CD4-positive, CD25-positive, alpha-beta regulatory T cell (primary cell): Measurements from ENCODE around the gene SIK1. TPM values are rescaled to one million over a fixed set of nuclear protein-coding genes. Genes with fewer than 3 reads are reported as not detected.
A peak's percentile ranks its signal among the peaks of the same experiment; 100 is the strongest.
"Not testable (repeated sequence)": the region's sequence is repeated elsewhere in the genome, so short reads cannot be mapped to it uniquely, and the experiment has no call there.

Experiments used
- ATAC-seq, 2 donors: fragments of 150-1000 bp; cut with Tn5 transposase; one replicate each; pipeline ENCODE4 v1.10.0; 2021; ENCODE audit warnings: low read depth in 2 of 2, moderate number of reproducible peaks in 2 of 2, moderate library complexity in 1 of 2
- DNase-seq, 3 donors: peaks; one replicate each; pipeline versions ENCODE4 v3.0.0 to v3.0.0-alpha.2; 2012 to 2022; ENCODE audit warnings: mixed read lengths in 1 of 3
- H3K27ac ChIP-seq: one replicate; pipeline ENCODE4 v1.7.0; 2013; ENCODE audit warnings: mild to moderate bottlenecking, low read length; ENCODE audit not compliant: insufficient read depth, poor library complexity, severe bottlenecking
- H3K27me3 ChIP-seq: one replicate; pipeline ENCODE4 v1.7.0; 2013; ENCODE audit warnings: low read length; ENCODE audit not compliant: control insufficient read depth, insufficient read depth
- H3K36me3 ChIP-seq: one replicate; pipeline ENCODE4 v1.7.0; 2013; ENCODE audit warnings: mild to moderate bottlenecking, low read length, moderate library complexity; ENCODE audit not compliant: control insufficient read depth, insufficient read depth
- H3K4me1 ChIP-seq: 2 replicates; pipeline ENCODE4 v1.7.0; 2013; ENCODE audit warnings: mild to moderate bottlenecking, low read length; ENCODE audit not compliant: insufficient read depth, control insufficient read depth, poor library complexity, severe bottlenecking
- H3K4me3 ChIP-seq: one replicate; pipeline ENCODE4 v1.7.0; 2013; ENCODE audit warnings: low read depth, mild to moderate bottlenecking, low read length, moderate library complexity
- H3K9me3 ChIP-seq, 2 experiments: 1 replicate in 1 of 2; 2 replicates in 1 of 2; pipeline ENCODE4 v1.7.0; 2013; ENCODE audit warnings: low read length in 2 of 2, mild to moderate bottlenecking in 1 of 2, moderate library complexity in 1 of 2; ENCODE audit not compliant: control insufficient read depth in 2 of 2
- H3K27ac Mint-ChIP-seq, 3 donors: one replicate each; pipeline ENCODE4 v1.8.0; 2020 to 2022; ENCODE audit warnings: mild to moderate bottlenecking in 3 of 3, mixed read lengths in 3 of 3, moderate library complexity in 2 of 3
- H3K27me3 Mint-ChIP-seq: one replicate; pipeline ENCODE4 v1.8.0; 2022; ENCODE audit warnings: mild to moderate bottlenecking, mixed read lengths
- H3K36me3 Mint-ChIP-seq: one replicate; pipeline ENCODE4 v1.8.0; 2020; ENCODE audit warnings: mixed read lengths
- H3K4me1 Mint-ChIP-seq, 4 donors: one replicate each; pipeline ENCODE4 v1.8.0; 2020 to 2022; ENCODE audit warnings: mixed read lengths in 4 of 4, mild to moderate bottlenecking in 1 of 4
- H3K4me3 Mint-ChIP-seq, 4 donors: one replicate each; pipeline ENCODE4 v1.8.0; 2020 to 2022; ENCODE audit warnings: mild to moderate bottlenecking in 4 of 4, mixed read lengths in 4 of 4, moderate library complexity in 3 of 4
- H3K9me3 Mint-ChIP-seq, 7 donors: one replicate each; pipeline ENCODE4 v1.8.0; 2020 to 2022; ENCODE audit warnings: mixed read lengths in 7 of 7, mild to moderate bottlenecking in 3 of 7, moderate library complexity in 2 of 7
- polyA plus RNA-seq, 4 donors: library from polyadenylated mRNA; unstranded; fragments of 300-500 nt; fragmentation: Illumina TruSeq; gene quantifications; one replicate each; pipeline ENCODE4 v1.2.3, GENCODE V29; 2021
- total RNA-seq: library from RNA; stranded (reverse); gene quantifications from one replicate; pipeline ENCODE4 v1.2.3, GENCODE V29; 2022

Gene SIK1
- total and polyA plus RNA-seq, 5 donors from 2014 or later, result 0.06 to 243 (median 0.18) TPM; not detected in 2

DNA sequence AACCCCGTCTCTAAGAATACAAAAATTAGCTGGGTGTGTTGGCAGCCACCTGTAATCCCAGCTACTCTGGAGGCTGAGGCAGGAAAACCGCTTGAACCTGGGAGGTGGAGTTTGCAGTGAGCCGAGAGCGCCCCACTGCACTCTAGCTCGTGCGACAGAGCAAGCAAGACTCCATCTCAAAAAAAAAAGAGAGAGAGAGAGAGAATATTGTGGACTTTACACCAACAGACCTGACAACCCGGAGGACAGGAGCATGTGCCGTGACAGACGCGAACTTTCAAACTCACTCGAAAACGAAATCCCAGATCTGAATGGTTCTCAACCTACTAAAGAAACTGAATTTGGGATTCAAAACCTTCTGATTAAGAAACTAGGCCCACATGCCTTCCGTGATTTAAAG, 19.8 kb downstream of the SIK1 start:
- H3K36me3 ChIP-seq, H3K4me3 Mint-ChIP-seq, H3K27ac ChIP-seq, H3K36me3 Mint-ChIP-seq, H3K9me3 Mint-ChIP-seq, ATAC-seq, DNase-seq, H3K27me3 ChIP-seq, H3K4me1 Mint-ChIP-seq, H3K27ac Mint-ChIP-seq, H3K4me3 ChIP-seq, H3K9me3 ChIP-seq, H3K4me1 ChIP-seq, H3K27me3 Mint-ChIP-seq: not testable (repeated sequence)

DNA sequence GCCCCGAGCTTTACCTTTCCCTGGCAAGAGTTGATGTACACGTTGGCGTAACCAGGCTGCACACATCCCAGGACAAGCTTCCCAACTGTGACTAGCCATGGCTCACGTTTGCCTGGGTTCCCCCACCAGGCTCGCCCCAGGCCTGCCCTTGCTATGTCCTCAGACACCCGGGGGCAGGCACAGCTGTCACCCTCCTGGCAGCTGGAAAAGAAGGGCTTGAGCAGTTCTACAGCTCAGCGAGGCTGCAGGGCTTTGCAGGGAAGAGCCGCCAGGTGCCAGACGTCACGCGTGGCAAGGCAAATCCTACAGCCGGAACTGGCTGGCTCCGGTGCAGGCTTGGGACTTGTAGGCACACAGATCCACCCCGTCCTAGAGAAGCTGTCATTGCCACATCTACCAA, 22.5 kb downstream of the SIK1 start:
- not testable (repeated sequence) for H3K4me1 Mint-ChIP-seq, H3K27me3 Mint-ChIP-seq, H3K27ac Mint-ChIP-seq, H3K36me3 Mint-ChIP-seq, H3K9me3 Mint-ChIP-seq, H3K27me3 ChIP-seq, H3K27ac ChIP-seq, H3K4me1 ChIP-seq, H3K4me3 ChIP-seq, H3K9me3 ChIP-seq, DNase-seq, ATAC-seq, H3K36me3 ChIP-seq, H3K4me3 Mint-ChIP-seq

DNA sequence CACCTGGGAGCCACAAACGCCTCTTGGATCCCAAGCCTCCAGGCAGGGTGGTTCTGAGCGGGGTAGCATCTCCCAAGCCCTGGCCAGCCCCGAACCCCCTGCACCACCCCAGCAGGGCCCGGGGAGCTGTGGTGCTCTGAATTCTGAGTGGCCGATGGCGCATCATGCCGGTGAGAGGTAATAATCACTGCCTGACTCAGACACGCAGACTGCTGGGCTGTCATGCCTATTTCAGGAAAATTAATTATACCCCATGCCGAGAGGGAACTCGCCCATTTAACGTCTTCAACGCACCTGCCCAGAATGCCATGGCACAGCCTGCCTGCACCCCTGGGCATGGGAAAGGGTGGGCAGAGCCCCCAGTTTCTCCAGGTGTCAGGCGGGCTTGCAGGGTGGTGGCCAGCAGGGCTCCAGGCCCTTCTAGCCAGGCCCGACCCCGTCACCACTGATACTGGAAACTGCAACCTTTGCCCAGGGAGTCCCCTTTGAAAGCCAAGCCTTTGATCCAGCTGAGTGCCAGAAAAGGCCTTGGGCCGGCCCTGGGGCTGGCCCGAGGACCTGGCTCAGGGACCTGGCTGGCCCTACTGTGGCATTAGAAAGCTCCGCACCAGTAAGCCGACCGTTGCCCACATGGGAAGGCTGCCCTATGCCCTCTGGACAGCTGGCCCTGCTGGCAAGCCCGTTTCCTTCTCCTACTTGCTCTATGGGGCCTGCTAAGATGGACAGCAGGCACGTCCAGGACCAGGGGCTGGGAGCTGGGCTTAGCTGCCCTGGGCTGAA, 23.1 kb downstream of the SIK1 start:
- H3K36me3 ChIP-seq, H3K36me3 Mint-ChIP-seq, H3K27me3 ChIP-seq, H3K9me3 Mint-ChIP-seq, H3K4me1 Mint-ChIP-seq, H3K27ac Mint-ChIP-seq, DNase-seq, ATAC-seq, H3K4me1 ChIP-seq, H3K9me3 ChIP-seq, H3K27ac ChIP-seq, H3K4me3 ChIP-seq, H3K27me3 Mint-ChIP-seq, H3K4me3 Mint-ChIP-seq: not testable (repeated sequence)

DNA sequence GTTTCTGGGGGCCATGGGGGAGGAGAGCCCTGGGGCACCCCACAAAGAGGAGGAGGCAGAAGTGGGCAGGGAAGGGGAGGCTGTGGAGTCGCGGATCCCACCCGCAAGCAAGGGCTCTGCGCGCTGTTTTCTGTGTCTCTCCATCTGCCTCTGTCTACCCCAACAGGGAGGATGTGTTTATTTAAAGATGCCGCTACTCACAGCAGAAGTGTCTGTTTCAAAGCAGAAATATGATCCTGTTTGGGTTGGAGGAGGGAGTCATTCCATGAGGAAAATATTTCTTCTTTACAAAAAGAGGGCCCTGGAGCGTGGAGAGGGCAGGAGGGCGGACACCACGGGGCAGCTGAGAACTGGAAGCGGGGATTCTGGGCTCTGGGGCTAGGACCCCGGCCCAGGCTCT, 25.8 kb downstream of the SIK1 start:
- H3K4me1 Mint-ChIP-seq, H3K9me3 Mint-ChIP-seq, H3K36me3 Mint-ChIP-seq, H3K27me3 ChIP-seq, H3K27ac Mint-ChIP-seq, ATAC-seq, H3K36me3 ChIP-seq, H3K4me3 ChIP-seq, DNase-seq, H3K9me3 ChIP-seq, H3K4me3 Mint-ChIP-seq, H3K27me3 Mint-ChIP-seq, H3K27ac ChIP-seq, H3K4me1 ChIP-seq: not testable (repeated sequence)

DNA sequence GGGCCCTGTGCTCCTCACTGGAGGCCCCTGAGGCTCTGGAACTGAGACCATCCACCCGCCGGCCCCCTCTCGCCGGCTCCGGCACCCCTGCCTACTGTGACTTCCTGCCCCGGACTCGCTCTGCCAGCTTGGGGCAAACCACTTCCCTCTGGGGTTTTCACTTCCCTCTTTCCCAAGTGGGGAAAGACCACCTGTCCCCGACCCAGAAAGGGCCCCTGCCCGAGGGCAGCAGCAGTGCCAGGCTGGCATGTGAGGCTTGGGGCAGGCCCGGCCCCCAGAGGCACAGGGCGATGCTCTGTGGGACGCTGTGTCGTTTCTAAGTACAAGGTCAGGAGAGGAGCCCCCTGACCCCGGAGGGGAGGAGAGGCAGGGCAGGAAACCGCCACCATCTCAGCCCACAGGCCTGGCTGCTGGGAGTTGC, 27.3 kb downstream of the SIK1 start:
- not testable (repeated sequence) for H3K36me3 Mint-ChIP-seq, H3K4me3 ChIP-seq, H3K9me3 ChIP-seq, H3K27ac Mint-ChIP-seq, H3K4me1 Mint-ChIP-seq, H3K4me1 ChIP-seq, DNase-seq, H3K4me3 Mint-ChIP-seq, H3K9me3 Mint-ChIP-seq, H3K27me3 Mint-ChIP-seq, H3K27me3 ChIP-seq, H3K36me3 ChIP-seq, H3K27ac ChIP-seq
- peak; percentile 48 for ATAC-seq

DNA sequence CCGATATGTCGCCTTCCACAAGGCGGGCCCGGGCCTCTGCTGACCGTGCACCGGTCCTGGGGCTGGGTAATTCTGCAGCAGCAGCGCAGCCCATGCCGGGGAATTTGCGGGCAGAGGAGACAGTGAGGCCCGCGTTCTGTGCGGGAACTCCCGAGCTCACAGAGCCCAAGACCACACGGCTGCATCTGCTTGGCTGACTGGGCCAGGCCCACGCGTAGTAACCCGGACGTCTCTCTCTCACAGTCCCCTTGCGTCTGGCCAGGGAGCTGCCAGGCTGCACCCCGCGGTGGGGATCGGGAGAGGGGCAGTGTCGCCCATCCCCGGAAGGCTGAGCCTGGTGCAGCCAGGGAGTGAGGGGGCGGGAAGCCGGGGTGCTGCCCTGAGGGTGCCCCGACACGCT, 27.8 kb downstream of the SIK1 start:
- not testable (repeated sequence) for H3K4me1 Mint-ChIP-seq
- peak in 1 of 2 donors; percentile 44 for ATAC-seq

DNA sequence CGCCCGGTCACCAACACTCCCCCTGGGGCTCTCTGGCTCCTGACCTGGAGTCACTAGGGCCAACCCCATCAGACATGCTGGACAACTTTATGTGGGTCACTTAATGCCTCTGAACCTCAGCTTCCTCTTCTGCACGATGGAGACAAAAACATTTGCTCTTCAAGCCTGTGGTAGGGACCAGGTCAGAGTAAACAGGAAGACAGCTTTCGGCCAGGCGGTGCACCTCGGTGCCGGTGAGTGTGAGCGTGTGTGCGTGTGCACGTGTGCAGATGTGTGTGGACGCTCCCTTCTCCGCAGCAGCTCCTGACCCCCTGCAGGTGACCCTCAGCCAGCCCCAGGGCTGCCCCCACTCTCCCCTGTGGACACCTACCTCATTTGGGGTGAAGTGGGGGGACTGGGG, 28.4 kb downstream of the SIK1 start:
- H3K4me1 Mint-ChIP-seq, H3K4me1 ChIP-seq: not testable (repeated sequence)

More for the DNA sequence above, 27.8 kb downstream of the SIK1 start:
- H3K27me3 Mint-ChIP-seq, H3K4me1 ChIP-seq, H3K27ac Mint-ChIP-seq, H3K27ac ChIP-seq, H3K9me3 ChIP-seq, H3K27me3 ChIP-seq, H3K4me3 Mint-ChIP-seq, H3K9me3 Mint-ChIP-seq, H3K36me3 ChIP-seq, H3K4me3 ChIP-seq, H3K36me3 Mint-ChIP-seq, DNase-seq: not testable (repeated sequence)

DNA sequence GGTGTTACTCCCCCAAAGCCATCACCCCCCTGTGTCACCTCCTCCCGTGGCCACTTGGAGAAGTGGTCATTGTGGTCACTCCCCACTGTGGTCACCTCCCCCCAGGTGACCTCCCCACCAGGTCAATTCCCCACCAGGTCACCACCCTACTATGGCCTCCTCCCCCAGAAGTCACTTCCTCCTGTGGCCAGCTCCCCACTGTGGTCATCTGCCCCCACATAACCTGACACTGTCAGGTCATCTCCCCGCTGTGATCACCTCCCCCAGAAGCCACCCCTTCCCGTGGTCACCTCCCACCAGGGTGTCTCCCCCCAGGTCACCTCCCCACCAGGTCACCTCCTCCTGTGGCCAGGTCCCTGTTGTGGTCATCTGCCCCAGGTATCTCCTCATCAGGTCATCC, 28.9 kb downstream of the SIK1 start:
- not testable (repeated sequence) for DNase-seq, H3K4me3 ChIP-seq, H3K9me3 Mint-ChIP-seq, H3K4me1 Mint-ChIP-seq, H3K36me3 Mint-ChIP-seq, H3K9me3 ChIP-seq, ATAC-seq, H3K36me3 ChIP-seq, H3K4me3 Mint-ChIP-seq, H3K27me3 ChIP-seq, H3K27ac Mint-ChIP-seq, H3K27ac ChIP-seq, H3K27me3 Mint-ChIP-seq, H3K4me1 ChIP-seq

More for the DNA sequence above, 28.4 kb downstream of the SIK1 start:
- H3K9me3 ChIP-seq, H3K4me3 Mint-ChIP-seq, H3K9me3 Mint-ChIP-seq, ATAC-seq, H3K27ac ChIP-seq, DNase-seq, H3K4me3 ChIP-seq, H3K27me3 Mint-ChIP-seq, H3K27me3 ChIP-seq, H3K27ac Mint-ChIP-seq, H3K36me3 ChIP-seq, H3K36me3 Mint-ChIP-seq: not testable (repeated sequence)
